Lung microvascular endothelial cell (primary cell): ENCODE data around the gene INPP5K. TPM values are rescaled to one million over a fixed set of nuclear protein-coding genes. Genes with fewer than 3 reads are reported as not detected.
A peak's percentile ranks its signal among the peaks of the same experiment; 100 is the strongest.
"Not testable (repeated sequence)": the region's sequence is repeated elsewhere in the genome, so short reads cannot be mapped to it uniquely, and the experiment has no call there.

Experiments
- DNase-seq, 2 donors: peaks; one replicate each; pipeline versions ENCODE4 v3.0.0 to v3.0.0-alpha.2; 2010; ENCODE audit warnings: low read depth in 2 of 2
- total RNA-seq: library from RNA; depleted of rRNA; stranded (reverse); fragments of >200 nt; gene quantifications from 2 replicates; pipeline ENCODE4 v1.2.1, GENCODE V29; 2014

Gene INPP5K
- total RNA-seq, 1 donor from 2014 or later: 47.8 TPM

DNA sequence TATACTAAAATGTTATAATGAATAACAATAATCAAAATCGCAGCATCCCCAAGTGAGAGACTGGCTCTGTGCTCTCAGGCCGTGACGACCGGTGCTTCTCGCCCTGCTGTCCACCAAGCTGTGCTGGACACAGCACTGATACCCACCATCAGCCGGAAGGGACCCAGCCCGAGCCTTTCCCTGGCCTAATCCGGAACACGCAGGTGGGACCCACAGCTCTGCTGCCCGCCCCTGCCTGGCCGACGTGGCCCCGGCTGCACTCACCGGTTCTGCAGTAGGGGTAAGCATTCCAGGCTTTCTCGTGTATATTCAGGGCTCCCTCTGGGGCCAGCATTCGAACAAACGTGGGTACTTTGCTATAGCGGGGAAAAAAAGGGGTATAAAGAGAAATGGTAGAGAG is 31.6 kb upstream of the INPP5K start:
- no peak for DNase-seq

DNA sequence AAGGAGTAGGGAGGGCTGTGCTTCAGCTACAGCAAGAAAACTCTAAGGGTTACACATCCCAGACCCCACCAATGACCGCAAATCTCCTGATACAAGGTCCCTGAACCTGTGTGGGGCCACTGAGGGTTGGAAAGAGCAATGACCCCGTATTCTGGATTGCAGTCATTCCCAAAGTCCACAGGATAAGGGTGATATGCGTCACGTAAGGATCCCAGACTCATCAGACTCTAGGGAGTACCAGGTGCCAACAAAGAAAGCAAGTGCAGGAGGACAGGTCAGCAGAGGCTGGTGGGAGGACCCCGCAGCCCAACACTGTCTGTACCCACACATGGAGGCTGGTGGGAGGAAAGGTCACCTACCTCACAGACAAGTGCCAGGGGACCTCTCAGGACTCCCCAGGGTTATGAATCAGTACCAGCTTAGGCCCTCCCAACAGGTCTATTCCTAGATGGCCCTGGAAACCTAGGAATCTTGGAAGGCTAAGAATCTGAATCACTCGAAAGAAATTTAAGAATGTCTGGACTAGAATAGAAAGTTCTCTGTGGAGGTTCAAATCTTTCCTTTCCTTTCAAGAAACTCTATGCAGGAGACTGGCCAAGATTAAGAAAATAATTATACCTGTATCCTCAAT is 30.0 kb upstream of the INPP5K start:
- no peak for DNase-seq

GRCh38 chr17:1545618-1546017 is 29.2 kb upstream of the INPP5K start:
- no peak for DNase-seq

- no peak for DNase-seq
These were observed 25.9 kb upstream of the INPP5K start for GRCh38 chr17:1542316-1542715.

GRCh38 chr17:1541367-1541904 is 25.0 kb upstream of the INPP5K start:
- DNase-seq: no peak

DNA sequence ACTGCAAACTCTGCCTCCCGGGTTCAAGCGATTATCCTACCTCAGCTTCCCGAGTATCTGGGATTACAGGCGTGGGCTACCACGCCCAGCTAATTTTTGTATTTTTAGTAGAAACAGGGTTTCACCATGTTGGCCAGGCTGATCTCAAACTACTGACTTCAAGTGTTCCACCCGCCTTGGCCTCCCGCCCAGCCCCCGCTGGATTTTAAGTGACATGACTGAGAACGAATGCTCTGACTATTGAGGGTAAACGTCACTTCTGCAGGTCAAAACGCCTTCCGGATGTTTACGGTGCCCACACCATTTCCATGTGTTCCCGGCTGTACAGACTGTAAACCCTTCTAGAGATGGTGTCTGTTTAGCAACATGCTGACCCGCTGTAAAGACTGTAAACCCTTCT is 23.4 kb upstream of the INPP5K start:
- no peak for DNase-seq

DNA sequence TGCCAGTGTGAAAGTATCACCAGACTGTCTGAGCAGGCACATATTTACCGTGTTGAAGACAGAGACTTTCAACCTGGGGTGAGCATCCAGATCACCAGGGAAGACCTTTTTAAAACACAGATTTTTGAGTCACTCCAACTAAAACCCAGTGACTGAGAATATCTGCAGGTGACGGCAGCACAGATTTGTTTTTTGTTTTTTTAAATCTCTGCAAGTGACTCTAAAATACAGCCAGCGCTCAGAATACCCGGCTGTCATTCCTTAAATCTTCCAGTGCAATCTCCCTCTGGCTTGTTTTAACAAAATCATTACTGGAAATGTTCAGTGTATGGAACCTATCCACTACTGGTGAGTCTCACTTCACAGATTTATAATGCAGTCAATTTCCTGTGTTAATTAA is 19.3 kb upstream of the INPP5K start:
- no peak for DNase-seq

GRCh38 chr17:1533661-1534325 is 17.4 kb upstream of the INPP5K start:
- no peak for DNase-seq

DNA sequence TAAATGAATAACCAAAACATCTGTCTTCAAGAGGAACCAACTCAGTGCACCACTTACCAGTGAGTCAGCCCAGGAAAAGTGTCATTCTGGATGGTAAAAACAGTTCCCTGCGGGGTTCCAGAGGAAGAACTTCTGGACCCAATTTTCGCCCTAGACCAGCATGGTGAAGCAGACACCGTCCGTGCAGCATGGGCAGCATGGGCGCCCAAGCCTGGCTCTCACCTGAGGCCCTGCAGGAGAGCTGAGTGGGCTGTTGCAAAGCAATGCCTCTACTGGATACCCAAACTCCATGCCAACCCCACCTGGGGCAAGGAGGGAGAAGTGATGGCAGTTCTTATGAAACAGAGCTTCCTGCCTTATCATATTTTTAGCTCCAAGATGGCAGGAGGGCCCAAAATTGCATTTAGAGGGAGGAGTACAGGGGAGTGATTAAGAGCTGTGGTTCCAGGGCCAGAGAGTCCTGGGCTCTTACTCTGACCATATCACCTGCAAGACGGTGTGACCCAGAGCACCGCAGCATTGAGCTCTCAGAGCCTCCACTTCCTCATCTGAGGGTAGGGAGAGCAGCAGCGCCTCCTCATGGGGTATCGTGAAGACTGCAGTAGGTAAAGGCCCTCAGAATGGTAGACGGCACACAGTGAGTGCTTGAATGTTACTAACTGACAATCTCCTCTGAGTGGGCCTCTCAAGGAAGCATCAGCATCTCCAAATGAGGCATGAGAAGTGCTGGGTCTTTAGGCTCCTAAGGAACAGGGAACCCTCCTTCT is 16.6 kb upstream of the INPP5K start:
- DNase-seq: peak; percentile 46 to 60

DNA sequence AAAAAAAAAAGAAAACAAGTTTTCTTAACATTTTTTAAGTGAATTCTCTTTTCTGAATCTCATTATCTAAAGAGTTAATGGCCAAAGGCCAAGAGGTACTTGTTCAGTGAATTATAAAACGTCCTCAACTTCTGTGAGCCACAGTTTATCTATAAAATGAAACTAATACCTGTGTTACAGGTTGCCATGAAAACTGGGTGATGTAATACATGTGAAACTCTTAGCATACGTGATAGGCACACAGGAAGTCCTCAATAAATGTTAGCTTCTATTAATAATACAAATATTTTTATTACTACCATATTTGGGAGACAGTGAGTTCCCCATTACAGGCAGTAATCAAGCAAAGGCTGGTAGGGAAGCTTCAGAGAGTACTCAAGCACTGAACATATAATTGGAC is 13.5 kb upstream of the INPP5K start:
- DNase-seq: no peak

GRCh38 chr17:1526876-1527275 is 10.5 kb upstream of the INPP5K start:
- not testable (repeated sequence) for DNase-seq

- DNase-seq: no peak
These were observed 6.2 kb upstream of the INPP5K start for GRCh38 chr17:1522626-1523025.

- DNase-seq: no peak
These were observed 4.8 kb upstream of the INPP5K start for GRCh38 chr17:1521086-1521640.

DNA sequence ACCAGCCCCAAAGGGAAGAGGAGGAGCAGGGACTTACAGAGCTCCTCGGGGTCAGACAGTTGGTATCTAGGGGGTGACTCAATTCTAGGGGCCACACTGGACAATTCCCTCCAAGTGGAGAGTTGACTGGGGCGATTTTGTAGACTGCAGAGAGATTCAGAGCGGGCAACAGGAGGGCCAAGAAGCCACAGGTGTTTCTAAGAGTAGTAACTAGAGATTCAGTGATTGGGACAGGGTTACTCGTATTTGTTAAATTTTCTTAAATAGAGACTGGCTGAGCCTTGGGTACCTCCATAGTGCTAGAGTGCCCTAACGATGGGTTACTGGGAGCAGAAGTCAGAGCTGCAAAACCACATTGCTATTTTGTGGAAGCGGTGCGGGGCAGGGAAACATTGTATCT is 3.3 kb upstream of the INPP5K start:
- DNase-seq: no peak

GRCh38 chr17:1518410-1518809 is 2.0 kb upstream of the INPP5K start:
- no peak for DNase-seq

- peak; percentile 69 to 93 for DNase-seq
These were observed 598 bp downstream of the INPP5K start for GRCh38 chr17:1515640-1516387.

DNA sequence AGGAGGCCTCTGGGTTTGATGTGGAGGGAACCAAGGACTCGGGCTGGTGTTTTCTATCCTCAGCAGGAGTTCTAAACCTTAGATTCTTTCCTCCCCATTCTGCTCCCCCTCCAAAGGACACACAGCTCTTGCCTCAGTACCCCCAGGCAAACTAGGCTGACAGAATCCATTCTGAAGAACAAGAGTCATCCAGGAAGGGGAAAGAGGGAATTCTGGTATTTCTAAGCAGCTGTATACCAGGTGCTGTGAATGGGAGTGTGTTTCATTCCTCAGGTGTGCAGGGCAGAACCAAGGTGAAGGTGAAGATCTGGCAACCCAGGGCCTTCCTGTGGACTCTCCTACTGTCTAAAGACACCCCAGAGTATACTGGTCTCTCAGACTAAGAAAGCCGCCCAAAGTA is 4.1 kb downstream of the INPP5K start:
- no peak for DNase-seq

GRCh38 chr17:1511756-1512321 is 4.6 kb downstream of the INPP5K start:
- DNase-seq: peak in 1 of 2 donors; percentile 41

DNA sequence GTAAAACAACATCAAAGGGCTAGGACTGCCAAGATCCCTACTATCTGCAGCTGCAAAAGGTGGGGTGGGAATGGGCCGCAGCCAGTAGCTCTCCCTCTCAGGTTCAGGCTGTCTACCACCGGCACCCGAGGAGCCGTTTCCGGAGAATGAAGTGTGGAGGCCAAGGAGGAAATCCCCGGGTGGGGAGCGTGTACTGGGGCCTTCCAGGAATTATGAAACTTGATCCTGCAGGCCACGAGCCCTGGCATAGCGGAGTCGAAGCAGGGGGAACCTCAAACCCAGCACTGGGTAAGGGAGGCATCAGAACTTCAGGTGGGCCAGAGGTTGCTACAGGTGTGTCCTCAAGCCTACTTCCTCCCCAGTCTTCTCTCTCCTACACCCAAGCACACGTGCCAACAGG is 5.1 kb downstream of the INPP5K start:
- DNase-seq: peak in 1 of 2 donors; percentile 73

DNA sequence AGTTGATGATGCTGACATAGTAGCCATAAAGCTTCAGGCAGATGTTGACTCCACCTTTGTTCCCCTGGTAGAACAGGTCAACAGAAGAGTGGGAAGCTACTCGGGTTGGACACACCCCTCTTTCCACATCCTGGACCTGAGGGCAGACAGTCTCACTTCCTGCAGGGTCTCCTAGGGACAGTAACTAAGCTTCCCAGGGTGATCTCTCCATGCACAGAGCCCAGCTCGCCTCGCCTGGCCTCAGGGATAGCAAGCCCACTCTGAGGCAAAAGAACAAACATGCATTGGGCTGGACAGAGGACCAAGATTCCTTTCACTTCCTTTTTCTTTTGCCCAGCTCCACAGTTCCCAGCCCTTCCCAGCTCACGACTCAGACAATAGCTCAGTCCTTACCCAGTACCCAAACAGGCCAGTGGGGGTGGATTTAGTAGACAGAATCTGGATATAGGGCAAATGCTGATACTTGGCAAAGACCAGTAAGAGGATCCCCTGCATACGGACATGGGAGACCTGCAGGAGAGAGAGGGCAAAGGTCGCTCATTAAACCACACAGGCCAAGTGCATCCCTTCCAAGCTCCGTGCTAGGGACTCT is 7.0 kb downstream of the INPP5K start:
- peak in 1 of 2 donors; percentile 41 for DNase-seq

- not testable (repeated sequence) for DNase-seq
These were observed 7.7 kb downstream of the INPP5K start for GRCh38 chr17:1508709-1509108.
